Gastroesophageal sphincter (tissue), 4 donors: ENCODE data around the gene KIF5A. TPM values are rescaled to one million over a fixed set of nuclear protein-coding genes. Genes with fewer than 3 reads are reported as not detected.

Experiments used
- ATAC-seq: fragments of 150-250 bp; one replicate; pipeline ENCODE4 v1.9.1; 2016; ENCODE audit warnings: mild to moderate bottlenecking, moderate library complexity
- H3K27ac ChIP-seq, 4 donors: fragments of 200-600 bp; sonication (generic) in 3 of 4; 1 replicate in 3 of 4; 2 replicates in 1 of 4; pipeline ENCODE4 v1.5.1; 2016 to 2019
- H3K27me3 ChIP-seq: fragments of 200-600 bp; sonication (generic); one replicate; pipeline ENCODE4 v1.5.1; 2019
- H3K36me3 ChIP-seq, 2 donors: fragments of 200-600 bp; sonication (generic); one replicate each; pipeline ENCODE4 v1.5.1; 2019; ENCODE audit warnings: control low read depth in 1 of 2
- H3K4me1 ChIP-seq, 3 donors: fragments of 200-600 bp; sonication (generic); 1 replicate in 2 of 3; 2 replicates in 1 of 3; pipeline ENCODE4 v1.5.1; 2016 to 2019; ENCODE audit warnings: control low read depth in 2 of 3
- H3K4me3 ChIP-seq, 2 donors: fragments of 200-600 bp; sonication (generic); one replicate each; pipeline ENCODE4 v1.5.1; 2019; ENCODE audit warnings: mild to moderate bottlenecking in 1 of 2, moderate library complexity in 1 of 2
- H3K9me3 ChIP-seq, 3 donors: fragments of 200-600 bp; sonication (generic); one replicate each; pipeline ENCODE4 v1.5.1; 2017 to 2019; ENCODE audit warnings: control low read depth in 2 of 3
- CTCF ChIP-seq, 4 experiments: fragments of 200-600 bp in 2 of 4; fragments of 450-650 bp in 2 of 4; sonication (generic) in 1 of 4; IDR thresholded peaks; one replicate each; pipeline ENCODE4 v1.5.1; 2017 to 2019; ENCODE audit warnings: antibody characterized with exemption in 4 of 4, mild to moderate bottlenecking in 2 of 4, moderate library complexity in 2 of 4
- EP300 ChIP-seq: sonication (generic); formaldehyde crosslinking; IDR thresholded peaks from one replicate; pipeline ENCODE4 v1.6.1; 2017; ENCODE audit warnings: antibody characterized with exemption, mild to moderate bottlenecking
- POLR2A ChIP-seq, 2 donors: fragments of 450-650 bp; IDR thresholded peaks; one replicate each; pipeline ENCODE4 v1.6.1; 2017; ENCODE audit warnings: antibody characterized with exemption in 2 of 2, mild to moderate bottlenecking in 2 of 2, moderate library complexity in 1 of 2
- POLR2AphosphoS5 ChIP-seq: sonication (generic); formaldehyde crosslinking; IDR thresholded peaks from one replicate; pipeline ENCODE4 v1.6.1; 2017; ENCODE audit warnings: antibody characterized with exemption
- WGBS, 2 donors: methylation state at CpG; one replicate each; pipeline ENCODE4 v1.1.5; 2018; ENCODE audit warnings: low coverage in 1 of 2; 5-methylcytosine and 5-hydroxymethylcytosine counted together
- total RNA-seq, 4 donors: library from RNA; depleted of rRNA; stranded (reverse); fragments of >200 nt; gene quantifications; one replicate each; pipeline ENCODE4 v1.1.0, GENCODE V29; 2016

The KIF5A gene
- total RNA-seq, 4 donors from 2014 or later = 0.89 to 4.7 (median 1.6) TPM

- peak; percentile 88 for ATAC-seq
- H3K27me3 ChIP-seq = no peaks in the 10 kb centered on the region
- H3K4me3 ChIP-seq = no peak overlapping the region
- no peaks in the 10 kb centered on the region for H3K9me3 ChIP-seq
- H3K36me3 ChIP-seq = peaks cover 0 to 12% of the 10 kb centered on the region in 2 donors
- WGBS, 2 donors = 39 to 44% methylated on average over 9 to 10 of the region's 13 CpGs
- no peaks in the 10 kb centered on the region for H3K4me1 ChIP-seq
- TF ChIP-seq POLR2A (IDR thresholded peaks at IDR 0.05) (no peak), EP300 (no peak), CTCF (IDR thresholded peaks at IDR 0.05) (peak; percentile 94 to 98 (median 96))
- H3K27ac ChIP-seq = no peak overlapping the region
Observed at GRCh38 chr12:57583008-57583831, 33.4 kb downstream of the KIF5A start.

GRCh38 chr12:57584050-57584449 lies 34.2 kb downstream of the KIF5A start:
- Histone ChIP-seq H3K4me1 (no peaks in the 10 kb centered on the region), H3K27ac (no peak overlapping the region), H3K36me3 (peaks cover 0 to 10% of the 10 kb centered on the region in 2 donors), H3K27me3 (no peaks in the 10 kb centered on the region), H3K4me3 (no peak overlapping the region), H3K9me3 (no peaks in the 10 kb centered on the region)
- ATAC-seq = no peak
- TF ChIP-seq POLR2A (IDR thresholded peaks at IDR 0.05) (no peak), EP300 (no peak), CTCF (IDR thresholded peaks at IDR 0.05) (no peak), POLR2AphosphoS5 (no peak)
- WGBS, 2 donors = 100% methylated on average over 1 of the region's 2 CpGs; no CpG with 5 or more reads in 1 of the 2 donors

GRCh38 chr12:57584690-57585089 lies 34.8 kb downstream of the KIF5A start:
- no peak overlapping the region for H3K4me3 ChIP-seq
- peaks cover 0 to 10% of the 10 kb centered on the region in 2 donors for H3K36me3 ChIP-seq
- H3K9me3 ChIP-seq = no peaks in the 10 kb centered on the region
- no peak for ATAC-seq
- no peaks in the 10 kb centered on the region for H3K4me1 ChIP-seq
- TF ChIP-seq POLR2AphosphoS5 = no peak
- H3K27ac ChIP-seq = no peak overlapping the region
- H3K27me3 ChIP-seq = no peaks in the 10 kb centered on the region

GRCh38 chr12:57585156-57585555 lies 35.3 kb downstream of the KIF5A start:
- Histone ChIP-seq H3K4me3 (no peak overlapping the region), H3K27ac (no peak overlapping the region), H3K36me3 (peaks cover 0 to 10% of the 10 kb centered on the region in 2 donors), H3K27me3 (no peaks in the 10 kb centered on the region), H3K4me1 (peaks cover 0 to under 1% (median 0%) of the 10 kb centered on the region in 3 donors), H3K9me3 (no peaks in the 10 kb centered on the region)
- ATAC-seq = no peak
- TF ChIP-seq POLR2AphosphoS5 = no peak
- TF ChIP-seq POLR2A (IDR thresholded peaks at IDR 0.05) = no peak
- no peak for TF ChIP-seq CTCF (IDR thresholded peaks at IDR 0.05)
- TF ChIP-seq EP300 = no peak
- 80% methylated on average over 1 of the region's 2 CpGs; no CpG with 5 or more reads in 1 of the 2 donors for WGBS, 2 donors

- no peak overlapping the region for H3K27ac ChIP-seq
- TF ChIP-seq CTCF (IDR thresholded peaks at IDR 0.05) (no peak), POLR2AphosphoS5 (no peak), POLR2A (IDR thresholded peaks at IDR 0.05) (no peak), EP300 (no peak)
- whole genome bisulfite sequencing, 2 donors = 81 to 83% methylated on average over 3 of the region's 3 CpGs
- no peak for ATAC-seq
- H3K9me3 ChIP-seq = no peaks in the 10 kb centered on the region
- no peaks in the 10 kb centered on the region for H3K27me3 ChIP-seq
- no peak overlapping the region for H3K4me3 ChIP-seq
- peaks cover 0 to 10% (median 0%) of the 10 kb centered on the region in 3 donors for H3K4me1 ChIP-seq
- peaks cover 0 to 7% of the 10 kb centered on the region in 2 donors for H3K36me3 ChIP-seq
Observed at GRCh38 chr12:57586128-57586527, 36.3 kb downstream of the KIF5A start.
